ENCODE measurements around the gene NCOA7.

NCOA7 gene

DNA sequence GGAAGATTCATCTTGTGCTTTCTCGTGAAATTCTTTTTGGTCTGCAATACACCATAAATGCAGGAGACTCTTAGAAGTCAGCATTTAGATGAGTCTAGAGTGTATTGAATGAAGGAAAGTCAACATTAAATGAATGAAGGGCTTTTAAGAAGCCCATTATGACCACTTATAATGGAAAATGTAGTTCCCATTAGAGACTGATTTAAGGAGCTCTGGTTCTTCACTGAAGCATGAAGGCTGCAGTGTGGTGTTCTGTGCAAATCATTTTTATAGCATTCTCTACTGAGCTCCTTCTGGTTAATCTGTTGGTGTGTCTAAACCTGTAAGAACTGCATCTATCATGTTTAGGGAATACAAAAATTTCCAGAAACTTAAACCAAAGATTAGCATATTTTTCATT is 19.7 kb downstream of the NCOA7 start:
- no peak overlapping the region for H3K4me3 ChIP-seq (ENCODE audit: insufficient read length, low read depth)
- H3K9ac ChIP-seq (ENCODE audit: insufficient read length, low read depth) = no peak overlapping the region
- no peaks in the 10 kb centered on the region for H3K36me3 ChIP-seq (ENCODE audit: insufficient read depth, insufficient read length, low read length)
- no peak for TF ChIP-seq YY1 (IDR thresholded peaks at IDR 0.05; ENCODE audit: insufficient read depth, insufficient read length)
- no peak for DNase-seq (ENCODE audit: low read depth, low spot score)
- H3K4me1 ChIP-seq (ENCODE audit: insufficient read depth, insufficient read length) = no peaks in the 10 kb centered on the region
- H3K27me3 ChIP-seq (ENCODE audit: insufficient read depth, insufficient read length) = no peaks in the 10 kb centered on the region
- H3K9me3 ChIP-seq (ENCODE audit: insufficient read depth, low read length) = no peaks in the 10 kb centered on the region

DNA sequence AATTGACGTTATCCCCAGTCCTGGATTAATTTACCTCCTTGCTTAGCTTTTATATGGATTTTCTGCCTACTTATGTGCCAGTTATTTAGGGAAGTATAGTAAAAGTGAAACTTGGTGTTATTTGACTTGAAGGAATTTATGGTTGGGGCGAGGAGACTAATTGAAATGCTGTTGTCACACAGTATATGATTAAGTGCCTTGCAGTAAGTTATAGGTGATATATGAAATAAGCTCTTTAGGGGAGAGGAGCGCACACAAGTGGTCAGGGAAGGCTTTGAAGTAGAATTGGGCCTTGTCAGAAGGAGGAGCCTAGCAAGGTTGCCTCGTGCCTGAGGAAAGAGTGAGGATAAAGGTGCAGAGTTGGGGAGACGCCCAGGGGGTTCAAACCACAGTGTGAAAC is 20.5 kb downstream of the NCOA7 start:
- TF ChIP-seq ZNF274 (IDR thresholded peaks at IDR 0.05; ENCODE audit: low read depth, low read length) = no peak
- TF ChIP-seq YY1 (IDR thresholded peaks at IDR 0.05; ENCODE audit: insufficient read depth, insufficient read length) = no peak
- no peak for TF ChIP-seq SUZ12 (IDR thresholded peaks at IDR 0.05; ENCODE audit: extremely low read depth, insufficient read depth, insufficient read length)
- Histone ChIP-seq H3K36me3 (ENCODE audit: insufficient read depth, insufficient read length, low read length) (no peaks in the 10 kb centered on the region), H3K27me3 (ENCODE audit: insufficient read depth, insufficient read length) (no peaks in the 10 kb centered on the region), H3K4me1 (ENCODE audit: insufficient read depth, insufficient read length) (no peaks in the 10 kb centered on the region), H3K9me3 (ENCODE audit: insufficient read depth, low read length) (no peaks in the 10 kb centered on the region), H3K9ac (ENCODE audit: insufficient read length, low read depth) (no peak overlapping the region), H3K4me3 (ENCODE audit: insufficient read length, low read depth) (no peak overlapping the region)
- DNase-seq (ENCODE audit: low read depth, low spot score) = no peak

DNA sequence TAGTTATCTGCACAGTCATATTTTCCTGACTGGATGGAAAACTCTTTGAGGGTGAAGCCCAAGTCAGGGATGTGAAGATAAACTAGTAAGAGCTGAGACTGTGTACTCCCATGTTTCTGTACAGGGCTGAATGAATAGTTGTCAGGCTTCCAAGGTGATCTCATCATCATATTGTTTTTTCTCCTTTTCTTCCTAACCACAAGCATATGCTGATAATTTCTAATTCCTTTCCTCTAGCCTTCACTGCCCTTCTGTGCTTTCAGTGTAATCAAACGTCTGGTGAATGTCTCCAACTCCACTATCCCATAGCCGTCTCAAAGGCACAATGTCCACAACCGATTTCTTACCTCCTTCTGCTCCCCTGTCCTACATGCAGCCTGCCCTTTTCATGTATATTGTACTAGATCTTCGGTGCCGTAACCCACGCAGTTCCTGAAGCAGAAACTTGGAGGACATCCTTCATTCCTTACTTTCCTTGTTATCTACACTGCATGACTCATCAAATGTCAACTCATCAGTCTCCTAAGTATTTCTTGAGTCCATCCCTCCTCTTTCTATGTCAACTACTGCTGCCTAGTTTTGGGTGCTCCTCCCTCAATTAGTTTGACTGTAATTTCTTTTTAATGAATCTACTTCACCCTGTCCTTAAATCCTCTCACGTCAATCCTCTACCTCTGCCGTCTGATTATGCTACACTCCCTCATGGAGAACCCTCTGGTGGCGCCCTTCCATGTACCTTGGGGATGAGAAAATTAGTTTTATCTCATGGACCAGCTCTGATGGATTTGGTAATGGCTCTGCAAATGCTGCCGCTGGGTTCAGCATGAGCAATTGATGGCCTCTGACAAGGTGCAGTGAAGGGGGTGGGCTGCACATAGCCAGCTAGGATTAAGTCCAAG is 21.9 kb downstream of the NCOA7 start:
- Histone ChIP-seq H3K9ac (ENCODE audit: insufficient read length, low read depth) (no peak overlapping the region), H3K4me3 (ENCODE audit: insufficient read length, low read depth) (no peak overlapping the region), H3K4me1 (ENCODE audit: insufficient read depth, insufficient read length) (no peaks in the 10 kb centered on the region), H3K36me3 (ENCODE audit: insufficient read depth, insufficient read length, low read length) (no peaks in the 10 kb centered on the region), H3K27me3 (ENCODE audit: insufficient read depth, insufficient read length) (no peaks in the 10 kb centered on the region), H3K9me3 (ENCODE audit: insufficient read depth, low read length) (no peaks in the 10 kb centered on the region)
- DNase-seq (ENCODE audit: low read depth, low spot score) = no peak
- no peak for TF ChIP-seq YY1 (IDR thresholded peaks at IDR 0.05; ENCODE audit: insufficient read depth, insufficient read length)
- TF ChIP-seq ZNF274 (IDR thresholded peaks at IDR 0.05; ENCODE audit: low read depth, low read length) = no peak
- TF ChIP-seq SUZ12 (IDR thresholded peaks at IDR 0.05; ENCODE audit: extremely low read depth, insufficient read depth, insufficient read length) = no peak

DNA sequence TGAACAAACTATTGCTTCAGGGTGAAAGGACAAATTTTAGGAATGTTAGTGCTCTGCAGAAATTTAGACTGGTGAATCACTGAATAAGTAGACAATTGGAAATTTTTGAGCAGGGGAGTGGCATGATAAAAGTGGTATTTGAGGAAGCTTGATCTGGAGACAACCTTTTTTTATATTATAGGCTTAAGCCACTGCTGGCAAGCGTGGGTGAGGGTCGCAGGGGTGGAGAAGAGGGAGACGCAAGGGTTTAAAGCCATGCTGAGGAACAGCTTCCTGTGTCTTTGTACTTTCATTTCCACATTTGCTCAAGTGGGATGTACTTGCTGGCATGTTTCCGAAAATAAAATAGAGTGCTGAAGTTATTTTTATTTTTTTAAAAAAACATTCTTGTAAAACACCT is 23.7 kb downstream of the NCOA7 start:
- Histone ChIP-seq H3K9me3 (ENCODE audit: insufficient read depth, low read length) (no peaks in the 10 kb centered on the region), H3K9ac (ENCODE audit: insufficient read length, low read depth) (no peak overlapping the region), H3K4me1 (ENCODE audit: insufficient read depth, insufficient read length) (no peaks in the 10 kb centered on the region), H3K27me3 (ENCODE audit: insufficient read depth, insufficient read length) (no peaks in the 10 kb centered on the region), H3K4me3 (ENCODE audit: insufficient read length, low read depth) (no peak overlapping the region), H3K36me3 (ENCODE audit: insufficient read depth, insufficient read length, low read length) (no peaks in the 10 kb centered on the region)
- TF ChIP-seq YY1 (IDR thresholded peaks at IDR 0.05; ENCODE audit: insufficient read depth, insufficient read length) = no peak
- TF ChIP-seq SUZ12 (IDR thresholded peaks at IDR 0.05; ENCODE audit: extremely low read depth, insufficient read depth, insufficient read length) = no peak
- TF ChIP-seq ZNF274 (IDR thresholded peaks at IDR 0.05; ENCODE audit: low read depth, low read length) = no peak
- DNase-seq (ENCODE audit: low read depth, low spot score) = no peak

DNA sequence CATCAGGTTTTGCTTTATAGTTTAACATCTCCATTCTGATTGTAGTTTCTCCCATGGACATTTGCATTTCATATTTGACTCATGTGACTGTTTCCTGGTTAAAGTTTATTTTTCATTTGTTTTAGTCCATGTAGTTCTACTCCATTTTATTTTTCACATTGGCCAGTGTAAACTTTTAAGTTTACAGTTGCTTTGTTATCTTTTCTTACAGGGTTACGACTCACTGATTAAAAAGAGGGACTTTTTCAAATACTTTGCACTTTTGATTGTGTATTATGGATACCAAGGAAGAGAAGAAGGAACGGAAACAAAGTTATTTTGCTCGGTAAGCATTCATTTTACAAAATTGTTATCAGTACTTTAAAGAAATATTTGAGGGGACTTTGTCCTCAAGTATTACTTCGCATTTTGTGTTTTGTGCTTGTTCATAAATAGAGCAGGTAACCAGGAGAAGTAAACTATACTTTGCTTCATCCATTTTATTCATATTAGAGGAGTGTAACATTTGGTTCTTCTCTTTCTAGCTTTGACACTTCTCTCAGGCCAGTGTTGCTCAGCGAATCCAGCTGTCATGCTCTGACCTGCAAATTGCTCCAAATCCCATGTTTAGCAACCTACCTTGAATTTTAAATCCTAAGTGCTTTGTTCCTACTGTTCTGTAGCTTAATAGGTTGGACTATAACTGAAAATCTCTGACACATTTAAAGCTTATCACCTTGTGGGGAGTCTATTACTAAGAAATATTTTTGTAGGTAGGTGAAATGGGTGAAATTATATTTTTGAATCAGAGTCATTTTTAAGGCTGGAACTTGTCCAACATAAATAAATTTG is 24.5 kb downstream of the NCOA7 start:
- Histone ChIP-seq H3K4me1 (ENCODE audit: insufficient read depth, insufficient read length) (no peaks in the 10 kb centered on the region), H3K27me3 (ENCODE audit: insufficient read depth, insufficient read length) (no peaks in the 10 kb centered on the region), H3K36me3 (ENCODE audit: insufficient read depth, insufficient read length, low read length) (no peaks in the 10 kb centered on the region), H3K9me3 (ENCODE audit: insufficient read depth, low read length) (no peaks in the 10 kb centered on the region), H3K9ac (ENCODE audit: insufficient read length, low read depth) (no peak overlapping the region), H3K4me3 (ENCODE audit: insufficient read length, low read depth) (no peak overlapping the region)
- no peak for DNase-seq (ENCODE audit: low read depth, low spot score)
- TF ChIP-seq ZNF274 (IDR thresholded peaks at IDR 0.05; ENCODE audit: low read depth, low read length) (no peak), YY1 (IDR thresholded peaks at IDR 0.05; ENCODE audit: insufficient read depth, insufficient read length) (no peak), SUZ12 (IDR thresholded peaks at IDR 0.05; ENCODE audit: extremely low read depth, insufficient read depth, insufficient read length) (no peak)

DNA sequence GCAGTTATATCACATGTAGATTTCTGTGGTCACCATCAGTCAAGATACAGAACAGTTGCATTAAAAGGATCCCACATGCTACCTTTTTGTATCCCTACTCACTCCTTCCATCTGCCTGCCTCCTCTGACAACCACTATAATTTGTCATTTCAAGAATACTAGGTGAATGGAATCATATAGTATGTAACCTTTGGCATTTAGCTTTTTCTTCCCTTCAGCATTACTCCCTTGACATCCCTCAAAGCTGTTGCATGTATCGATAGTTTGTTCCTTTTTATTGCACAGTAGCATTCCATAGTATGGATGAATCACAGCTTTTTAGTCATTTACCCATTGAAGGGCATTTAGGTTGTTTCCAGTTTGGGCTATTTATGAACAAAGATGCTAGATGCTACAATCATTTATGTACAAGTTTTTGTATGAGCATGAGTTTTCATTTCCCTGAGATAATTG is 26.1 kb downstream of the NCOA7 start:
- H3K9me3 ChIP-seq (ENCODE audit: insufficient read depth, low read length) = no peaks in the 10 kb centered on the region
- TF ChIP-seq ZNF274 (IDR thresholded peaks at IDR 0.05; ENCODE audit: low read depth, low read length) (no peak), YY1 (IDR thresholded peaks at IDR 0.05; ENCODE audit: insufficient read depth, insufficient read length) (no peak), SUZ12 (IDR thresholded peaks at IDR 0.05; ENCODE audit: extremely low read depth, insufficient read depth, insufficient read length) (no peak)

DNA sequence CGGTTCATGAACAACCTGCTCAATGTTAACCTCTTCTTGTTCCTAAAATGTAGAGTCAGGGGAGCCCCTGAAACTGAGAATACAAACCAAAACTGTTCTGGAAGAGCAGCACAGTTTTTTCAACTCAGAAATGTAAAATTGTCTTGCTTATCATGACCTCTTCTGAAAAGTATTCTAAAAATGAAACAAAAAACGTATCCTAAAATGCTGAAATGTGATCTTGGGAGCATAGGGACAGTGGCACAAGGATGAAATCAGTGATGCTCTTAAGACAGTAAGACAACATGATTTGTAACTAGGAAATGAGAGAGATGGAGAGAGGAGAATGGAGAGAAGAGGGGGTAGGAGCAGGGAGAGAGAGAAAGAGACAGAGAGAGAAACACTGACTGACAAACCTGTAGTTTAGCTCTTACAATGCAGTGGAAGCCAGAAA is 27.5 kb downstream of the NCOA7 start:
- Histone ChIP-seq H3K36me3 (ENCODE audit: insufficient read depth, insufficient read length, low read length) (no peaks in the 10 kb centered on the region), H3K9me3 (ENCODE audit: insufficient read depth, low read length) (no peaks in the 10 kb centered on the region), H3K9ac (ENCODE audit: insufficient read length, low read depth) (no peak overlapping the region), H3K4me3 (ENCODE audit: insufficient read length, low read depth) (no peak overlapping the region), H3K27me3 (ENCODE audit: insufficient read depth, insufficient read length) (no peaks in the 10 kb centered on the region), H3K4me1 (ENCODE audit: insufficient read depth, insufficient read length) (no peaks in the 10 kb centered on the region)
- no peak for DNase-seq (ENCODE audit: low read depth, low spot score)
- TF ChIP-seq SUZ12 (IDR thresholded peaks at IDR 0.05; ENCODE audit: extremely low read depth, insufficient read depth, insufficient read length) (no peak), ZNF274 (IDR thresholded peaks at IDR 0.05; ENCODE audit: low read depth, low read length) (no peak), YY1 (IDR thresholded peaks at IDR 0.05; ENCODE audit: insufficient read depth, insufficient read length) (no peak)

More for the DNA sequence above, 26.1 kb downstream of the NCOA7 start:
- Histone ChIP-seq H3K36me3 (ENCODE audit: insufficient read depth, insufficient read length, low read length) (no peaks in the 10 kb centered on the region), H3K27me3 (ENCODE audit: insufficient read depth, insufficient read length) (no peaks in the 10 kb centered on the region), H3K4me3 (ENCODE audit: insufficient read length, low read depth) (no peak overlapping the region), H3K9ac (ENCODE audit: insufficient read length, low read depth) (no peak overlapping the region), H3K4me1 (ENCODE audit: insufficient read depth, insufficient read length) (no peaks in the 10 kb centered on the region)
- DNase-seq (ENCODE audit: low read depth, low spot score) = no peak
